ENCODE measurements around the gene BTBD9. TPM values are rescaled to one million over a fixed set of nuclear protein-coding genes. Genes with fewer than 3 reads are reported as not detected.

BTBD9 gene
- total RNA-seq, 4 donors from 2014 or later = 5.5 to 14.1 (median 6.3) TPM

- Histone ChIP-seq H3K36me3 (no peaks in the 10 kb centered on the region), H3K27ac (no peak overlapping the region), H3K4me1 (no peaks in the 10 kb centered on the region), H3K4me3 (no peak overlapping the region), H3K27me3 (no peaks in the 10 kb centered on the region), H3K9me3 (no peaks in the 10 kb centered on the region)
- intact Hi-C loops (cut with DNase I; ENCODE audit: low total_unique reads) (no loop called here), in situ Hi-C loops (cut with MboI; ENCODE audit: low sequenced_read_pairs in 4 of 4) (no loop called here)
- ATAC-seq = no peak
- no peak for TF ChIP-seq POLR2A (IDR thresholded peaks at IDR 0.05)
- TF ChIP-seq, protein P1, sequence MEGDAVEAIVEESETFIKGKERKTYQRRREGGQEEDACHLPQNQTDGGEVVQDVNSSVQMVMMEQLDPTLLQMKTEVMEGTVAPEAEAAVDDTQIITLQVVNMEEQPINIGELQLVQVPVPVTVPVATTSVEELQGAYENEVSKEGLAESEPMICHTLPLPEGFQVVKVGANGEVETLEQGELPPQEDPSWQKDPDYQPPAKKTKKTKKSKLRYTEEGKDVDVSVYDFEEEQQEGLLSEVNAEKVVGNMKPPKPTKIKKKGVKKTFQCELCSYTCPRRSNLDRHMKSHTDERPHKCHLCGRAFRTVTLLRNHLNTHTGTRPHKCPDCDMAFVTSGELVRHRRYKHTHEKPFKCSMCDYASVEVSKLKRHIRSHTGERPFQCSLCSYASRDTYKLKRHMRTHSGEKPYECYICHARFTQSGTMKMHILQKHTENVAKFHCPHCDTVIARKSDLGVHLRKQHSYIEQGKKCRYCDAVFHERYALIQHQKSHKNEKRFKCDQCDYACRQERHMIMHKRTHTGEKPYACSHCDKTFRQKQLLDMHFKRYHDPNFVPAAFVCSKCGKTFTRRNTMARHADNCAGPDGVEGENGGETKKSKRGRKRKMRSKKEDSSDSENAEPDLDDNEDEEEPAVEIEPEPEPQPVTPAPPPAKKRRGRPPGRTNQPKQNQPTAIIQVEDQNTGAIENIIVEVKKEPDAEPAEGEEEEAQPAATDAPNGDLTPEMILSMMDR (IDR thresholded peaks at IDR 0.05 in 4 of 5, conservative IDR thresholded peaks at IDR 0.05 in 1 of 5) = no peak
- no peak for DNase-seq
Measured at GRCh38 chr6:38470548-38470947, 169.2 kb downstream of the BTBD9 start.

DNA sequence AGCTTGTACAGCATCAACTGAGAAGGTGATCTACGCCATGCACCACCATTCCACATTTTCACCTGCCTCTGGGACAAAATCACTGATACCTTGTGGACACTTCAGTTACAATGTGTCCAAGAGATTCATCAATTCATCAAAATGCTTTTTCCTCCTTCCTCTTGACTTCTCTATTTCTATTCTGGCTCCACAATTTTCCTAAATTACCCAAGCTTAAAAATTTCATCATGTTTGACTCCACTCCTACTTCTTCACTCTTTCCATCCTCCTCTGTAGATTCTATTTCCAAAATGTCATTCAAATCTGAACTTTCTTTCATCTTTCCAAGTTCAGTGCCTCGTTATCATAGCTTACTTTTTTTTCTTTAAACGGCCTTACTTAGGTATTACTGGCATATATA lies 172.2 kb downstream of the BTBD9 start:
- H3K9me3 ChIP-seq = no peaks in the 10 kb centered on the region
- ATAC-seq = no peak
- no peaks in the 10 kb centered on the region for H3K27me3 ChIP-seq
- in situ Hi-C loops (cut with MboI; ENCODE audit: low sequenced_read_pairs in 4 of 4) (no loop called here), intact Hi-C loops (cut with DNase I; ENCODE audit: low total_unique reads) (no loop called here)
- DNase-seq = no peak
- no peak overlapping the region for H3K4me3 ChIP-seq
- no peaks in the 10 kb centered on the region for H3K36me3 ChIP-seq
- TF ChIP-seq, protein P1 (IDR thresholded peaks at IDR 0.05 in 4 of 5, conservative IDR thresholded peaks at IDR 0.05 in 1 of 5) = no peak
- TF ChIP-seq POLR2A (IDR thresholded peaks at IDR 0.05) = no peak
- H3K4me1 ChIP-seq = no peaks in the 10 kb centered on the region
- H3K27ac ChIP-seq = no peak overlapping the region

GRCh38 chr6:38460186-38460585 lies 179.5 kb downstream of the BTBD9 start:
- TF ChIP-seq, protein P1 (IDR thresholded peaks at IDR 0.05 in 4 of 5, conservative IDR thresholded peaks at IDR 0.05 in 1 of 5) = no peak
- TF ChIP-seq POLR2A (IDR thresholded peaks at IDR 0.05) = no peak
- H3K9me3 ChIP-seq = no peaks in the 10 kb centered on the region
- H3K27me3 ChIP-seq = no peaks in the 10 kb centered on the region
- no peaks in the 10 kb centered on the region for H3K4me1 ChIP-seq
- intact Hi-C loops (cut with DNase I; ENCODE audit: low total_unique reads) = no loop called here
- no peak overlapping the region for H3K27ac ChIP-seq
- ATAC-seq (no peak), DNase-seq (no peak)
- no peak overlapping the region for H3K4me3 ChIP-seq
- H3K36me3 ChIP-seq = no peaks in the 10 kb centered on the region
- in situ Hi-C loops (cut with MboI; ENCODE audit: low sequenced_read_pairs in 4 of 4) = no loop called here

- Histone ChIP-seq H3K36me3 (no peaks in the 10 kb centered on the region), H3K27ac (no peak overlapping the region), H3K4me3 (no peak overlapping the region), H3K9me3 (no peaks in the 10 kb centered on the region), H3K27me3 (no peaks in the 10 kb centered on the region), H3K4me1 (no peaks in the 10 kb centered on the region)
- DNase-seq = no peak
- TF ChIP-seq, protein P1 (IDR thresholded peaks at IDR 0.05 in 4 of 5, conservative IDR thresholded peaks at IDR 0.05 in 1 of 5) = no peak
- no peak for TF ChIP-seq POLR2A (IDR thresholded peaks at IDR 0.05)
- no peak for ATAC-seq
- in situ Hi-C loops (cut with MboI; ENCODE audit: low sequenced_read_pairs in 4 of 4) (no loop called here), intact Hi-C loops (cut with DNase I; ENCODE audit: low total_unique reads) (no loop called here)
Measured at GRCh38 chr6:38459291-38459690, 180.4 kb downstream of the BTBD9 start.

DNA sequence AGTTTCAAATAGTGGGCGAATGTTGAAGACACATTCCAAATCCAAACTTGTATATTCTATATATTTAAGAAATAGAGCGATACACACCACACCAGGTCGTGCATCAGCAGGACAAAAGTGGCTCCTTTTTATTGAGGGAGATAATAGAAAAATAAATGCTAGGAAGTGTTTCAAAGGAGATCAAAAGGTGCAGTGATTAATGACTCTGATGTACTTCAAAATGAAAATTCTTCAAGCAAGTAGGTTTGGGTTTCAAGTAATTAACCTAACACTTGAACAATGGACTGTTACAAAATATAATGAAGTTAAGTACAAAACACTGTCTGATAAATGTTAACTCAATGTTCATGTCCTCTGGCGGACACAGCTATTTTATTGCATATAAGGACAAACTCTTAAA lies 185.9 kb downstream of the BTBD9 start:
- Histone ChIP-seq H3K36me3 (no peaks in the 10 kb centered on the region), H3K9me3 (no peaks in the 10 kb centered on the region), H3K4me1 (no peaks in the 10 kb centered on the region), H3K27ac (no peak overlapping the region), H3K4me3 (no peak overlapping the region), H3K27me3 (no peaks in the 10 kb centered on the region)
- TF ChIP-seq, protein P1 (IDR thresholded peaks at IDR 0.05 in 4 of 5, conservative IDR thresholded peaks at IDR 0.05 in 1 of 5) = no peak
- no peak for TF ChIP-seq POLR2A (IDR thresholded peaks at IDR 0.05)
- intact Hi-C loops (cut with DNase I; ENCODE audit: low total_unique reads) (no loop called here), in situ Hi-C loops (cut with MboI; ENCODE audit: low sequenced_read_pairs in 4 of 4) (no loop called here)
- DNase-seq = no peak
- no peak for ATAC-seq
